NCI-H2081 (cell line): Measurements from ENCODE around the gene IL17RA.
"Not testable (repeated sequence)": the region's sequence is repeated elsewhere in the genome, so short reads cannot be mapped to it uniquely, and the experiment has no call there.

ENCODE experiments used
- DNase-seq, 2 experiments: peaks; one replicate each; lab custom pipeline; 2025; lab: John Stamatoyannopoulos, UW

The IL17RA gene

DNA sequence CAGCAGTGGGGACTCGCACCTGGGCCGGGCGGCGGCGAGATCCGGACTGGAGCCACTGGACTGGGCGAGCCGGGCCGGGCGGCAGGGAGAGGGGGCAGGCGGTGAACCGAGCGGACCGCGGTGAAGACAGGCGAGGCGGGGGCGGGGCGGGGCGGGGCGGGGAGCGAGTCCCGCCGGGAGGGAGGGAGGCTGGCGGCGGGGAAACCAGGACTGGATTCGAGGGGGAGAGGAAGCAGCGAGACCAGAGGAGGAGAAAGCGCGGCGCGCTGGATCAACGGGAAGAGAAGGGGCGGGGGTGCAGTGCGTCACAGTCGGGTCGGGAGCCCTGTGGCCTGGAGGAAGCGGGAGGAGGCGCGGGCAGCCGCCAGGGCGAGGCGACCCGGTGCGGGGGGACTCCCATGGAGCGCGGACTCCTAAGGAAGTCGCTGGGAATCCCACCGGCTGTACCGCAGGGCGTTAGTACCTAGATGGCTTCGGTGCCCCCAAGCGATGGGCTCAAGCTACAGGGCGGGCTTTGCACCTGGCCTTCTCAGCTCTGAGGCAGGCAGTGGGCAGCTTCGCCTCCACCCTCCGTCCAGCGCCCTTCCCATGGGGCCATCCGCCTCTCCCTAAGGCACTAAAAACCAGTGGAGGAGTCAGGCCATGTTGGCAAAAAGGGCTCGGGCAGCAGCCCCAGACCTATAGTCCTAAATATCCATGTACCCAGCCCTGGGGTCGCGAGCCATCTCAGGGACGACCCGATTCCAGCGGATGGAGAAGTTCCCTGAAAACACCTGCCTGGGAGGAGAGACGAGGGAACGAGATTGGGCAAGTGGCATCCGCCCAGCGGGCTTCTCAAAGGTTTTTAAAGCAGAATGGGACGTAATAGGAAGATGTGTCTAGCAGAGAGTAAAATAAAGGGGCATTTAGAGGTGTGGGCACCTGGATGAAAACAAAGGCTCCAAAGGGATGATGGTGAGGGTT, 36.7 kb downstream of the IL17RA start, which contains the start of gene TMEM121B:
Gene TMEM121B (minus strand): TSS at position 128 of the 963 bp plus-strand sequence. CDS start 233 bp downstream, outside the sequence.
- peak; percentile 89 to 90 for DNase-seq

DNA sequence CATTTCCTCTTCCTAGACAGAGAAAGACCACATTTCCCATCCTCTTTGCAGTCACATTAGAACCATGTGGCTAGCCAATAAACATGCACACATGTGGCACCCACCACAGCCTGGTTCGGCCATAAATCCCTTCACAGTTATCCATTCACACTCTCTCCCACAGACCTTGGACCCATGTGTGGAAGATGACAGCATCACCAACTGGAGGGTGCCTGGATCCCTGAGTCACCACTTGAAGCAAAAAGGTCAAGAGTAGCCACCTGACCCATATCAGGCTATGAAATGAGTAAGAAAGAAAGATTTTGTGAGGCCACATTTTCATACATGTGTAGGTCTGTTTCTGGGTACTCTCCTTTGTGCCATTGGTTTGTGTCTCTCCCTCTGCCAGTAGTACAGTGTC, 45.4 kb downstream of the IL17RA start:
- no peak for DNase-seq

DNA sequence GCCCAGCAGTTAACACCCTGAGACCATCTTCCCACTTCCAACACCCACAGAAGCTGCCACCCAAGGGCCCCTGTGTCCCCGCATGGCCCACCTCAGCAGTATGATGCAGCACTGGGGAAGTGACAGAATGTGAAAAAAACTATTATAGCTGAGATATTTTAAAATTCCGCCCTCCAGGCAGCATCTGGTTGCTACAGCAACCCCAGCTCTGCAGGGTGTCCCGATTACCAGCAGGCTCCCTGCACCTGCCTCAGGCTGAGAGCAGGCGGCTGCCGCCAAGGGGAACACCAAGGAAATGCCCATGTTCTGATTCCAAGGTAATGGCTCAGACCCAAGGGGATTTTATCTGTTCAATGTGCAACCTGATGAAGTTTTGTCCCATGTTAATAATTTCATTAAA, 46.9 kb downstream of the IL17RA start:
- DNase-seq, result peak; percentile 77 to 84

DNA sequence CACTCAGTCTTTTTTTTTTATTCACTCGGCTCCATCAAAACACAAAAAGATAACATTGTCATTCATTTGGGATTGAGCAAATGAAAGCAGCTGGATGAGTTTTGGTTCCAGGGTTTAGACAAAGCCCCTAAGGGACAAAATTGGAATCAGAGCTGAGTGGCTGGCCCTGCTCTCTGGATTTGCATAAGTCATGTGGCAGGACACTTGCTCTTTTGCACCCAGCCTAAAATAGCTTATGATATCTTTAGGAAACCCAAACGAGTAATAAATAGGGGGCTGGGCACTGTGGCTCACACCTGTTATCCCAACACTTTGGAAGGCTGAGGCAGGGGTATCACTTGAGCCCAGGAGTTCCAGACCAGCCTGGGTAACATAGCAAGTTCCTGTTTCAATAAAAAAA, 47.3 kb downstream of the IL17RA start:
- peak; percentile 28 to 65 for DNase-seq

DNA sequence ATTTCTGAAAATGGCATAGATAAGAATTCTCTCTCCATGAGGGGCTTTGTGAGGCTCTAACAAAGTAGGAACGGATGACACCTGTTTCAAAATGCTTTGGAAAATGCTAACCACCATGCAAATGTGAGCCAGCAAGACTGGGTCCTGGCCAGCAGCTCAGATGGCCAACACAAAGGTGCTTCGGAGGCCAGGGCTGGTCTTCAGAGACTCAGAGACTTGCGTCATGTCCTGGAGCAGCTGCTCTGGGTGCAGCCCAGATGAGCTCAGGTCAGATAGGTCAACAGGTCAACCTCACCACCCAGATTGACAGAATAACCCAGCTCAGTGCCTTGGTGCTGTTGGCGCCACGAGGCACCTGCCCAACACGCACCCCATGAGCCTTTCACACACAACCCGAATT, 48.3 kb downstream of the IL17RA start:
- DNase-seq, result no peak

DNA sequence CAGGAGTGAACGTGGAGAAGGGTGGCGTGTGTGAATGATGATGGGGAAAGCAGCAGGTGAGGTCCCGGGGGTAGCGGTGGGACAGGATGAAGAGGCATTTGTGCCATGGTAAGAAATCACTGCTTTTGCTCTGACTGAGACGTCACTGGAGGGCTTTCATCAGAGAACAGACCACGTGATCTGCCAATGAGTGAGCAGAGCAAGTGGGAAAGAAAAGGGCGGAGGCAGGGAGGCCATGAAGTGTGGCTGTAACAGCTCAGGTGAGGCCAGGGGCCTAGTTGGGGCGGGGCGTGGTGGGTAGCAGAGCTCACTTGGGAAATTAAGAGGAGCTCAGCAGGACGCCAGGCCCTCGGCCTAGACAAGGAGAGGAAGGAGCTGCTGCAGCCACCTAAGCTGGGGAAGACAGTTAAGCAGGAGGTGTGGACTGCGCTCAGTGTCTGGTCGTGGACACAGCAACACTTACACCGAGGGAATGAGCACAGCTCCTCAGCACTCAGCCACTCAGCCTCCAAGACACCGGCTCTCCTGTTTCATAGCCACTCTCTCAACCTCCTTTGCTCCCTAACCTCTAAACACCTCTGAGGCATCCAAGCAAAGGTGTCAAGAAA, 50.5 kb downstream of the IL17RA start:
- DNase-seq, result no peak

DNA sequence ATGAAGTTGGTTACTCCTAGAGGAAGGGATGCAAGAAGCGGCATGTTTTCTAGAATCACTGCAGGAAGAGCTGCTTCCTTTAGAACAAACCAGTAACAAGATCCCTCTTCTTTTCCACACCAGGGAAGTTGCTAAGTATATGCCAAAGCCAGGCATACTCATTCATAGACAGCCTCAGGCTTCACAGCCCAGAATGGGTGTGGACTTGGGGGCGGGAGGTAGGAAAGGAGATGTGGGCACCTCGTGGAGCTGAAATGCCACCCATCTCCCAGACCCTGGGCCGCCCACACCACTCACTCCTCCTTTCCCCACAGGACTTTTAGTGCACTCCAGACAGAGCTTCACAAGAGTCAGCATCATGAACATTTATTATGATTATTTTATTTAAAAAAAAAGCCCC, 52.4 kb downstream of the IL17RA start:
- no peak for DNase-seq

DNA sequence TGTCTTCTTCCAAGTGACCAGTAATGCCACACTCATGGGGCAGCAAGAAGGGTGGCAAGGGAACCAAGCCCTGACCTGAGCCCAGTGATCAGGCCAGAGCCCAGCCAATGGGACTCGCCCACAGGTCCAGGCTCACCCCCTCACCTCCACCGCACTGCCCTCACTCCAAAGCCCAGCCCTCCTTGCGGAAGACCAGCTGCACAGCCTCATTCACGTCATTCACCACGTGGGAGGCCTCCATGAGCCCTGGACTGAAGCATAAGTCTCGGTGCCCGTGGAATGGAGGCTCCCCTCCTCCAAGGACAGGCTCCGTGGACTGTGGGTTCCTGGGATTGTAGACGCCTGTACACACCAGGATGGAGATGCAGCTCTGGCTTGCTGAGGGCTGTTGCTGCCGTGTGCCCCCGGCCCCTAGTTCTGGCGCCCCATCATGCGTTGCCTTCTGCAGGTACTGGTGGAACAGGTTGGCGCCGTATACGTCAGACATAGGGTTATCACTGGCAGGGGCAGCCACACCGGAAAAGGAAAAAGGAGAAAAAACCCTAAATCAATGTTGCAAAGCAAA, 53.1 kb downstream of the IL17RA start:
- DNase-seq, result no peak

DNA sequence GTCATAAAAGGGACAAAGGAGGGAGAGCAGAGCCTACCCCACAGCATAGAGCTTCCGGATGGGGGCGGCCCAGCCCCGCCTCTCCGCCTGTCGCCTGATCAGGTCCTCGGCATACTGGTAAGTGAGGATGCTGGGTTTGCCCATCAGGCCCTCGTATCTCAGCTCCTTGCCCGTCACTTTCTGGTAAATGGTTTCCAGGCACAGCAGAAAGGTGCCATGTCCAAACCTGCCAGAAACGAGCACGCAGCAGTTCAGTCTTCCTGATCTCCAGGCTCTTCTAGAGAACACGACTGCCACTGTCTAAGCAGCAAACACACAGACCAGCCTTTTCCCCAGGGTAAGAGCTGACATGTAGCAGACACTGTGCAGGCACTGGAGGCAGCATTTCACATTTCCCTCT, 53.7 kb downstream of the IL17RA start:
- DNase-seq, result no peak

DNA sequence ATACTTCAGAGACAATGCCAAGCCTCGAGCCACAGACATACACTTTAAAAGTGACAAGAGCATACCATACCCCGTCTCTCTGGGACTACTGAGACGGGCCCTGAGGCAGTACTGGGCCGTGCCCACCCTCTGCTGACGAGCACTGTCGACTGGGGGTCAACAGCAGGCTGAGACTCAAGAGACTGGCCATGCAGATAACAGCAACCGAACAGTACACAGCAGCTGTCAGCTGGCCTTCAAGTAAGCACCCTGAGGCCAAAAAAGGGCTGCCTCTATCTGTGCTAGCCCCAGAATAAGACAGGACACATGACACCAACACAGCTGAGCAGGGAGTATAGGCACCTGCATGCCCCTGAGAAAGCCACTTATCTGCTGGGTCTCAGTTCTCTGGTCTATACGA, 55.2 kb downstream of the IL17RA start:
- no peak for DNase-seq

DNA sequence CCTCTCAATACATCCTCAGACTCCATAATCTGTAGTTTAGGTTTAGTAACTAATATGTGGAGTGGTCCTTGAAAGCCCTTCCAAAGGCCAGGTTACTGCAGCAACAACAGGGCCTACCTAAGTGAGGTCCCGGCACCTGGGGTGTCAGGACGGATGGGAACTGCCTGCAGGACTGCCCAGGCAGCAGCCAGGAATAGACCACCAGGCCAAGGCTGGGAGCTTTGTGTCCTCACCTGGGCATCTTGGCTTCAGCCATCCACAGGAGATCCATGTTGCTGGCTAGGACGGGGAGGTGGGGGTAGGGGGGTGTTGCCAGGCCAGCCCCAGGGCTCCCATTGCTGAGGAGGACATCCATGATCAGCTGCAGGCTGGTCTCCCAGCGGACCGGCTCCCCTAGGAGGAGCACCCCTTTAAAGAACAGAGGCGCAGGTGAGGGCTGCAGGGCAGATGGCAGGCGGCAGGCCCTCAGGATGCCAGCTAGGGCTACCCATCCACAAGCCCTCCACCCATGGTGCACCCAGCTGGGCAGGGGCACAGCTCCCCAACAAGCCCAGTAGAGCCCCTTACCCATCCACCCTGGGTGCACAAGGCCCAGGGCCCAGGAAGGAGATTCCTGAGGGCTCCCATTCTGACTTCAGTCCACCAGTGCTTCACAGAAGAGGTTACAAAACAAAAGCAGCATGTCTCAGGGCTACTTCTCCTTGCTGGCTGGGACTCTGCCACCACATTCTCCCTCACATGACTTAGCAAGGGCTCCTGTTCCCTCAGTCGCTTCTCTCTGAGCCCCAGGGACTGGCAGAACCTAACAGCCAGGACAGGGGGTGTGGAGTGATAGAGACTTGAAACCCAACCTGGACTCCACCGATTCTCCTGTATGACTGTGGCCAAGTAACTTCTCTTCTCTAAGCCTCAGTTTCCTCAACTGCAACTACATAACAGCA, 56.3 kb downstream of the IL17RA start:
- DNase-seq, result no peak

DNA sequence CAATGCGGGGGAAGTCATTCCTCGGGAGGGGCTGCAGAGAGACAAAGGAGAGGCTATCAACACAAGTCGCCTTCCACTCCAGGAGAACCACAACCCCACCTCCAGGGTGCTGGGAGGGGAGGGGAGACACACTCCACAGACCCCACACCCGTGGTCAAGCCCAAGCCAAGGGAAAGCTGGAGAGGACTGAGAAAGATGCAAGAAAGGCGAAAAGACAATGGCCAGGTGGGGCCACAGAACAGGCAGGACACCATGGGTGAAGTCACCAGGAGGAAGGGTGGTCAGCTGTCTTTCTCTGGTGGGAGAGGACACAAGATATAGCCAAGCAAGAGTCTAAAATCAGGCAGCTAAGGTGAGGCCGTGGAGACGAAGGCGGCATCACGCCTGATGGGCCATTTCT, 58.3 kb downstream of the IL17RA start:
- DNase-seq, result no peak

DNA sequence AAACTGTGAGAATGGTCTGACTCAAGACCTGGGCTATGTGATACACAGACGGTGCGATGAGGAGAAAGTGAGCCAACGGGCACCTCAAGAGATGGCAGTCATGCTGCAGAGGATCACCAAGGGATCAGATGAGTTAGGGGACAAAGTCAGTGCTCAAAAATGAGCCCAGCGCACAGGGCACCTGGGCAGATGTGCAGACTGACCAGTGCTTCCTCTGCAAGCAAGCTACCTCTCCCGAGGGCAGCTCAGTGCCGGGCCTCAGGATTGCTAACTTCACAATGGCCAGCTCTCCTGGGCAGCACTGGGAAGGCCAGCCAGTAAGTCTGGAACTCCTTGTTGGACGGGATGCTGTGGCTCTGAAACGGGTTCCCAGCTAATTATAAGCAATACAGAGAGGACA, 59.0 kb downstream of the IL17RA start:
- DNase-seq, result no peak

DNA sequence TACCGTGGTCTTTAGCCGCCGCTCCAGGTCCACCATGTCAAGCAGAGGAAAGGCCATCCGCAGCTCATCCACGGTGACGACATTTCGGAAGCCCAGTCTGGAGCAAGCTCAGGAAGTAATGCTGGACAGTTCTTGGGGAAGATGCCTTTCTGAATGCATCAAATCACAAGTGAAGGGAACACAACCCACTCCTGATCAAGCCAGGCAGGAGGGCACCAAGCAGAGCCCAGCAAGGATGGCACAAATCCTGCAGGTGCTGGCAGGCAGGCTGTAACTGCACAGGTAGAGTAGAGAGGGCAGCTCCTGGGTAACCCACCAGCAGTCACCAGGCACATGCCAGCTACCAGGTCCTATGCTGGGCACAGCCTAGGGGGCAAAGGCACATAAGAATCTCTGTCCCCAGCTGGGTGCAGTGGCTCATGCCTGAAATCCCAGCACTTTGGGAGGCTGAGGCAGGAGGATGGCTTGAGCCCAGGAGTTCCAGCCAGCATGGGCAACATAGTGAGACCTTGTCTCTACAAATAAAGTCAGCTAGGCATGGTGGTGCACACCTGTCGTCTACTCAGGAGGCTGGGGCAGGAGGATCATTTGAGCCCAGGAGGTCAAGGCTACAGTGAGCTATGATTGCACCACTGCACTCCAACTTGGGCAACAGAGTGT, 60.4 kb downstream of the IL17RA start:
- DNase-seq, result no peak

DNA sequence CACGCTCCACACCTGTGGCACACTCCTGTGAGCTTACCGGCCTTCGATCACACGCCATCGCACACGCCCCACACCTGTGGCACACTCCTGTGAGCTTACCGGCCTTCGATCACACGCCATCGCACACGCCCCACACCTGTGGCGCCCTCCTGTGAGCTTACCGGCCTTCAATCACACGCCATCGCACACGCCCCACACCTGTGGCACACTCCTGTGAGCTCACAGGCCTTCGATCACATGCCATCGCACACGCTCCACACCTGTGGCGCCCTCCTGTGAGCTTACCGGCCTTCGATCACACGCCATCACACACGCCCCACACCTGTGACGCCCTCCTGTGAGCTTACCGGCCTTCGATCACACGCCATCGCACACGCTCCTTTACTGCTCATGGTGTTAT, 62.7 kb downstream of the IL17RA start:
- DNase-seq, result not testable (repeated sequence)

DNA sequence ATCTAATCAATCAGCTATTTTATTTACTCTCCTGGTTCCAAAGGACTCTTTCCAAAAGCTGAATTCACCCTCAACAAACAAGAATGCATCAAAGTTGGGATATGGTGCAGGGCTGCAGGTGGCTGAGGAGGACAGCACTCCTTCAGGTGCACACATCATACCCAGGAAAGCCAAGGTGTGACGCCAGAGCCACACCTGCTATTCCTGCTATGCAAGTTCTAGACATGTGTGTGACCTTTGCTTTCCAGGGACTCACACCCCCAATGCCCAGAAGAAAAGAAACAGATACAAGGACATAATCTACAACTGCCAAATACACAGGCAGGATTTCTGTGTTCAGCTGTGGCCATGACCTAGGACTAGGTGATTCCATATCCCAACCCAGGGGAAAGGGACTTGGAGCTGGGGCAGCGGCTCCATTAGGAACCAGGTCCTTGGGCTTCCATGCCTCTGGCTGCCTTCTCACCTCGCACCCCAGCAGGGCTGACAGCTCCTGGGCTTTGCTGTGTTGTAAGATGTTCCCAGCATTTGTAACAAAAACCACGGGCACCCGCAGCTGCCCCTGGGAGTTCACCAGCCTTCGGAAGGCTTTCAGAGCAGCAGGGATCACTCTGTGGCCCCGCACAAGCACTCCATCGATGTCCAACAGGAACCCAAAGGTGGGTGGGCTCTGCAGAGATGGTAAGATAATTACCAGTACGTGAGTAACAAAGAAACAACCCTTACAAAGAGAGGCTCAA, 64.4 kb downstream of the IL17RA start:
- no peak for DNase-seq

DNA sequence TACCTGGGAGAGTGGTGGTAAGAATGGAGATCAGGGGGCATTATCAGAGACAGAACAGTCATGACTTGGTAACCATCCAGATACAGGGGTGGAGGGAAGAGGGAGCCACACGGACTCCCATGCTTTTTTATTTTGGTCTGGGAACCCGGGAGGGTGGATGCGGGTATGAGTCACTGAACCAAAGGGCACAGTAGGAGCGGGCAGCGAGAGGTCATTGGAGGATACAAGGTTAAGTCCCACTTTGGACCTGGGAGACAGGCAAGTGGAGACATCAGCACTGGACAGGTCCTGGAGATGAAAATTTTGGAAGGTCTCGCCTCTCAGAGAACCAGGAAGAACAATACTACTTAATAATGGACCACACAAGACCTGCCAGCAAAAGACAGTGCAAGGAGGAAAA, 67.5 kb downstream of the IL17RA start:
- DNase-seq, result no peak

DNA sequence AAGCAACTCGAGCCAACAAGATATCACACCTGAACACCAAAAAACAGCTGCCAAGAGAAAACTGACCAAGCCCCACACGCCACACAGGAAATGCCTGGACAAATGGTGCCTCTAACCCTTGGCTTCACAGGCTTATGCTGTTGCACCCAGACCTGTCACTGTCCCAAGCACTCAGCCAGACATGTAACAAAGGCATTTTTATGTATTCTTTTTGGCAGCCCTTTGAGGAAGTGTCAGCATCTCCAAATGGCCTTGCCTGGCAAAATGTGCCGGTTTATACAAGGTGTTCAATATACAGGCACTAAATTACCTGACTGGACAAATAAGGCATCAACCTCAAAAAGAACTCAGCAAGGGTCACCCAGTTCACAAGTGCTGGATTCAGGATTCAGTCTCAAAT, 68.2 kb downstream of the IL17RA start:
- DNase-seq, result no peak

DNA sequence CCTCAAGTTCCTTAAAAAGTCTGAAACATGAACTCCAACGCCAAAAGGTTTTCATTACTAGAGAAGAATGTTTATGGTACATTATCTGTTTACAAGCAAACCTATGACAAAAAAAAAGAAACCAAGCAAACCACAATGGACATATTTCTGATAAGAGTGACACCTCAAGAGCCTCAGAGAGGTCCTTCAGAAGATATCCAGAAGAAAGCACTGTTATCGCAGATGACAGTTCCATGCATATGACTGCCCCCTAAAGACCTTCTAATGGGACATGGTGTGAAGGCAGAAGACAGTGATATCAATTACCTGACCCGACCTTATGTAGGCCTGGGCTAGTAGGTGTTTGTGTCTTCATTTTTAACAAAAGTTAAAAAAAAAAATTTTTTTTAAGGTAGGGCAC, 71.1 kb downstream of the IL17RA start:
- no peak for DNase-seq

DNA sequence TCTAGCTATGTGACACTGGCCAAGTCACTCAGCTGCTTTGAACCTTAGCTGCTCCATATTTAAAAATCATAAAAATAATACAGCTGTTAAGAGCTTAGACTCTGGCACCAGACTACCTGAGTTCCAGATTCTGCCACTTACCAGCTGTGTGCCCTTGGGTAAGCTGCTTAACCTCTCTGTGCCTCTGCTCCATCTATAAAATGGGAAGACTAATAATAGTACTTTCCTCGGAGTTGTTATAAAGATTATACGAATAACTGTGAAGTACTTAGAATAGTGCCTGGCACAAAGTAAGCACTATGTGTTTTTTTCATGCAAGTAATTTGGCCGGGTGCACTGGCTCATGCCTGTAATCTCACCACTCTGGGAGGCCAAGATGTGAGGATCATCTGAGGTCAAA, 72.9 kb downstream of the IL17RA start:
- no peak for DNase-seq

DNA sequence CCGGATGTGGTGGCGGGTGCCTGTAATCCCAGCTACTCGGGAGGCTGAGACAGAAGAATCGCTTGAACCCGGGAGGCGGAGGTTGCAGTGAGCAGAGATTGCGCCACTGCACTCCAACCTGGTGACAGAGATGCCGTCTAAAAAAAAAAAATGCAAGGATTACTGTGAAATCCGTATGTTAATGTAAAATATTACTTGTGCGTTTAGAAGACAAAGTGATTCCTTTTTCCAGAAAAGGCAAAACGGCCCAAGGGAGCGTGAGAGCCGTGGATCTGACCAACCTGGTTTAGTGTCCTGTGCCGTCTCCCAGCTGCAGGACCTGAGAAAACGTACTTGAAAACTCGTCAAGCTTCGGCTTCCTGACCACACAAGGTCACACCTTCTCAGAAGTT, 73.4 kb downstream of the IL17RA start:
- no peak for DNase-seq
